Left lung (tissue), 10 donors: Measurements from ENCODE around the gene POLQ. TPM values are rescaled to one million over a fixed set of nuclear protein-coding genes. Genes with fewer than 3 reads are reported as not detected.
A peak's percentile ranks its signal among the peaks of the same experiment; 100 is the strongest.

Experiments used
- ATAC-seq: fragments of 200-7000 bp; cut with Tn5 transposase; one replicate; pipeline ENCODE4 v1.9.1; 2020; ENCODE audit warnings: moderate library complexity
- DNase-seq, 4 donors: peaks; one replicate each; pipeline ENCODE4 v3.0.0-alpha.2; 2013 to 2020
- H3K27ac ChIP-seq, 2 donors: fragments of 200-600 bp; sonication (generic) in 1 of 2; one replicate each; pipeline versions ENCODE4 v1.5.0 to v1.8.0; 2020 to 2021
- H3K27me3 ChIP-seq, 2 donors: fragments of 200-600 bp; sonication (generic) in 1 of 2; one replicate each; pipeline versions ENCODE4 v1.5.0 to v1.8.0; 2020 to 2021
- H3K36me3 ChIP-seq, 2 donors: fragments of 200-600 bp; sonication (generic) in 1 of 2; one replicate each; pipeline versions ENCODE4 v1.5.0 to v1.8.0; 2020 to 2021
- H3K4me1 ChIP-seq, 2 donors: fragments of 200-600 bp; one replicate each; pipeline ENCODE4 v1.8.0; 2021
- H3K4me3 ChIP-seq, 2 donors: fragments of 200-600 bp; sonication (generic) in 1 of 2; one replicate each; pipeline versions ENCODE4 v1.5.0 to v1.8.0; 2020 to 2021; ENCODE audit warnings: mild to moderate bottlenecking in 1 of 2
- H3K9me3 ChIP-seq, 2 donors: fragments of 200-600 bp; sonication (generic) in 1 of 2; one replicate each; pipeline versions ENCODE4 v1.5.0 to v1.8.0; 2020 to 2021
- CTCF ChIP-seq, 2 donors: fragments of 200-600 bp; sonication (generic) in 1 of 2; IDR thresholded peaks; one replicate each; pipeline versions ENCODE4 v1.5.0 to v1.8.0; 2021; ENCODE audit warnings: antibody characterized with exemption in 2 of 2
- intact Hi-C, 2 donors: fragments of 100-400 bp; cut with DNase I; formaldehyde crosslinking; loops; one replicate each; pipeline versions ENCODE4 v1.11.2 to v1.14.2; 2022
- polyA plus RNA-seq, 6 donors: library from polyadenylated mRNA; unstranded; fragments of 120-200 nt; gene quantifications; one replicate each; pipeline ENCODE4 v1.2.1, GENCODE V29; 2013; ENCODE audit not compliant: insufficient read length in 6 of 6
- total RNA-seq, 2 donors: library from RNA; stranded (reverse); fragmentation: NEBNext Ultra II Directional; extraction: Animal tissue kit (Norgen Biotek cat#: 25700); gene quantifications; one replicate each; pipeline ENCODE4 v1.2.1, GENCODE V29; 2021
- donor health status: DM: no; HTN: yes; CAD: no.
- donor health status: DM: no; HTN: no; CAD: no.

Gene POLQ
- total and polyA plus RNA-seq, 8 donors = 1.7 to 10.4 (median 5.8) TPM

- Histone ChIP-seq H3K27me3 (no peaks in the 10 kb centered on the region), H3K4me1 (no peaks in the 10 kb centered on the region), H3K9me3 (no peaks in the 10 kb centered on the region), H3K4me3 (no peak overlapping the region), H3K36me3 (no peaks in the 10 kb centered on the region), H3K27ac (no peak overlapping the region)
- no peak for DNase-seq
- no peak for ATAC-seq
- intact Hi-C loops = no loop called here
- no peak for TF ChIP-seq CTCF (IDR thresholded peaks at IDR 0.05)
Observed at GRCh38 chr3:121531269-121531668, 14.5 kb downstream of the POLQ start.

GRCh38 chr3:121529308-121529707 is 16.5 kb downstream of the POLQ start:
- Histone ChIP-seq H3K4me3 (no peak overlapping the region), H3K27ac (no peak overlapping the region), H3K27me3 (no peaks in the 10 kb centered on the region), H3K36me3 (no peaks in the 10 kb centered on the region), H3K9me3 (no peaks in the 10 kb centered on the region), H3K4me1 (no peaks in the 10 kb centered on the region)
- intact Hi-C loops = no loop called here
- ATAC-seq (no peak), DNase-seq (peak in 1 of 4 donors; percentile 6)
- TF ChIP-seq CTCF (IDR thresholded peaks at IDR 0.05) = peak in 1 of 2 donors; percentile 23

GRCh38 chr3:121520510-121520909 is 25.3 kb downstream of the POLQ start:
- no peaks in the 10 kb centered on the region for H3K4me1 ChIP-seq
- TF ChIP-seq CTCF (IDR thresholded peaks at IDR 0.05) = no peak
- intact Hi-C loops = no loop called here
- no peak overlapping the region for H3K27ac ChIP-seq
- H3K4me3 ChIP-seq = no peak overlapping the region
- no peak for ATAC-seq
- DNase-seq = no peak
- H3K27me3 ChIP-seq = no peaks in the 10 kb centered on the region
- peaks cover 0 to 12% of the 10 kb centered on the region in 2 donors for H3K36me3 ChIP-seq
- peaks cover 0 to 11% of the 10 kb centered on the region in 2 donors for H3K9me3 ChIP-seq

GRCh38 chr3:121517953-121518655 is 27.7 kb downstream of the POLQ start:
- no peak for ATAC-seq
- no peaks in the 10 kb centered on the region for H3K4me1 ChIP-seq
- no peak overlapping the region for H3K27ac ChIP-seq
- DNase-seq = peak in 2 of 4 donors; percentile 18 to 21
- no peak overlapping the region for H3K4me3 ChIP-seq
- intact Hi-C loops = no loop called here
- H3K36me3 ChIP-seq = peaks cover 0 to 12% of the 10 kb centered on the region in 2 donors
- no peak for TF ChIP-seq CTCF (IDR thresholded peaks at IDR 0.05)
- peaks cover 0 to 17% of the 10 kb centered on the region in 2 donors for H3K9me3 ChIP-seq
- H3K27me3 ChIP-seq = no peaks in the 10 kb centered on the region

- Histone ChIP-seq H3K36me3 (peaks cover 0 to 12% of the 10 kb centered on the region in 2 donors), H3K27me3 (no peaks in the 10 kb centered on the region), H3K4me3 (no peak overlapping the region), H3K27ac (no peak overlapping the region), H3K9me3 (peaks cover 0 to 17% of the 10 kb centered on the region in 2 donors), H3K4me1 (no peaks in the 10 kb centered on the region)
- no peak for ATAC-seq
- no peak for DNase-seq
- no peak for TF ChIP-seq CTCF (IDR thresholded peaks at IDR 0.05)
- intact Hi-C loops = no loop called here
Observed at GRCh38 chr3:121515862-121516261, 29.9 kb downstream of the POLQ start.
